GM13977 (cell line): ENCODE results near the gene TNS1.

Experiments
- DNase-seq: peaks from one replicate; pipeline ENCODE4 v3.0.0; 2012; ENCODE audit warnings: low spot score
- in situ Hi-C: fragments of 300-500 bp; cut with MboI; formaldehyde crosslinking; loops from one replicate; pipeline ENCODE4 v1.12.0; 2022; ENCODE audit warnings: low sequenced_read_pairs, low pct_unique_long_range_greater_than_20kb, mixed read lengths, inconsistent platforms; ENCODE audit not compliant: unreplicated experiment
- TF ChIP-seq, protein P1 (sequence below): IDR thresholded peaks from 2 replicates; pipeline ENCODE4 v1.5.1; 2012; ENCODE audit warnings: mild to moderate bottlenecking, control low read depth; ENCODE audit not compliant: insufficient read depth; ENCODE audit errors: extremely low read depth, missing control alignments

Gene TNS1

DNA sequence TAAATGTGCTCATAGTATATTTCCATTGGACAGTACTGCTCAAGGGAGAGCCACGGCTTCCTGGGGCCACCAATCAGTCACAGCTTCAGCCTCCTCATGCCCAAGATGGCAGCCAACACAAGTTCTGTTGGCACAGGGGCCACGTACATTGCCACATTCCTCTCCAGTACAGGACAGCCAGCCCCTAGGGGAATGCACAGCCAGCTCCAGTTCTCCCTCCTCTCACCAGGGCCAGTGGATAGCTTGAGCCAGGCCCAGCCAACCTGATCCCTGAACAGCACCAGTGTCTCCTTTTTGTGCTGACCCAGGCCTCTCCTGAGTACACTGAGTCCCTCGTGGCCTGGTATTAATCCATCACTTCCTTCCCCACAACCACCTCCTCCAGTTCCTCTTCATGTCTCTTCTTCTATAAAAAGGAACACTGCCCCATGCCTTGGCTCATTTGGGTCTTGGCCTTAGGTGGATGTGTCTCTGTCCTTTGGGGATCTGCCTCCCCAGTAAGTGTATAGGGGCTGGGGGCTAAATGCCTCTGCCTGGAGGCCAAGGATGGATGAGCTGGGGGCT lies 168.7 kb downstream of the TNS1 start:
- in situ Hi-C loops, result no loop called here
- TF ChIP-seq, protein P1, sequence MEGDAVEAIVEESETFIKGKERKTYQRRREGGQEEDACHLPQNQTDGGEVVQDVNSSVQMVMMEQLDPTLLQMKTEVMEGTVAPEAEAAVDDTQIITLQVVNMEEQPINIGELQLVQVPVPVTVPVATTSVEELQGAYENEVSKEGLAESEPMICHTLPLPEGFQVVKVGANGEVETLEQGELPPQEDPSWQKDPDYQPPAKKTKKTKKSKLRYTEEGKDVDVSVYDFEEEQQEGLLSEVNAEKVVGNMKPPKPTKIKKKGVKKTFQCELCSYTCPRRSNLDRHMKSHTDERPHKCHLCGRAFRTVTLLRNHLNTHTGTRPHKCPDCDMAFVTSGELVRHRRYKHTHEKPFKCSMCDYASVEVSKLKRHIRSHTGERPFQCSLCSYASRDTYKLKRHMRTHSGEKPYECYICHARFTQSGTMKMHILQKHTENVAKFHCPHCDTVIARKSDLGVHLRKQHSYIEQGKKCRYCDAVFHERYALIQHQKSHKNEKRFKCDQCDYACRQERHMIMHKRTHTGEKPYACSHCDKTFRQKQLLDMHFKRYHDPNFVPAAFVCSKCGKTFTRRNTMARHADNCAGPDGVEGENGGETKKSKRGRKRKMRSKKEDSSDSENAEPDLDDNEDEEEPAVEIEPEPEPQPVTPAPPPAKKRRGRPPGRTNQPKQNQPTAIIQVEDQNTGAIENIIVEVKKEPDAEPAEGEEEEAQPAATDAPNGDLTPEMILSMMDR, result no peak

DNA sequence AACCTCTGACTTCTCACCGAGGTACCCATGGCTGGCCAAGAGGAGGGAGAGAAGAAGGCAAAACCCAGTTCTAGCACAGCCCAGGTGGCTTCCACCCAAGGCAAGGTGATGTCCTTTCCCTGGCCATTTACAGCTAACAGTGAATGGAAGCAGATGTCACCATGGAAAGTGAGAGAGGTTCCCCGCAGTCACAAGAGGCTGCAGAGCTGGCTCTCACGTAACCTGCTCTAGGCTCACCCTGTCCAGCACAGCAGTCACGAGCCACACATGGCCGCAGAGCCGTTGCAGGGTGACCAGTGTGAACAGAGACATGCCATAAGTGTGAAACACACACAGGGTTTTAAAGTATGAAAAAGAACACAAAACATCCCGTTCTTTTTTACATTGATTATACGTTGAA lies 169.4 kb downstream of the TNS1 start:
- in situ Hi-C loops, result no loop called here
- TF ChIP-seq, protein P1, result no peak
- DNase-seq, result no peak

More for the DNA sequence above, 168.7 kb downstream of the TNS1 start:
- no peak for DNase-seq

GRCh38 chr2:217832987-217833386 lies 169.8 kb downstream of the TNS1 start:
- in situ Hi-C loops, result no loop called here
- no peak for DNase-seq
- TF ChIP-seq, protein P1, result no peak

DNA sequence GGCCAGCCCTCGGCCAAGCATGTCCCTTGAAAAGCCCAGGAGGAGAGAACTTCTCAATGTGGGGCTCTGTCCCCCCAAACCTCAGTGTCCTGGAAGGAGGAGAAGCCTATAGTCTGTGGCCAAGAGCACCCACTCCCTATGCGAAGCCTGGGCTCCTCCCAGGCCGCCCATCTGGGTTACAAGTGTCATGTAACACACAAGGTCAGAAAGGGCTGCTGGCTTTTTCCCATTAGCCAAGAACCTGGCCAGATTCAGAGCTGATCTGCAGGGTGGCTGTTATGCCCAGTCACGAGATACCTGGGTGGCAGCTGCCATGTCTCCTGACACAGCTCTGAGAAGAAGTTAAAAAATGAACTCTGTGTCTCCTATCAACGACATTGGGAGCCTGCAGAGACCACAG lies 170.7 kb downstream of the TNS1 start:
- no peak for DNase-seq
- TF ChIP-seq, protein P1, result no peak
- in situ Hi-C loops, result no loop called here

DNA sequence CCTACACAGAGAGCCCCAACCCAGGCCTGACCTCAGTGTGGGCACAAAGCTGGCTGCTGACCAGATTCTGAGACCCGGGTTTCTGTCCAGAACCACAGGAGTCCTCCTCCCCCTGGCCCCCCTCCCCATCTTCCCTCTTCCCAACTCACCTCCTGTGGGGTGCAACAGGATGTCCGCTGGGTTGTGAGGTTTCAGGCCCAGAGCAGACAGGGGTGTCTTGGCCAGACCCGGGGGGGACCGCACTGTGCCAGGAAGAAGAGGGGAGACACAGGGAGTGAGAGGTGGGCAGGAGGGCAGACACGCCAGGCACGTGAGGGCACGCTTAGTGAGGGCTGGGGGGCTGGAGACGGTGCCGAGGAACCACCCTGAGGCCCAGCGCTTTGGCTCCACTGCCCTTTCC lies 171.5 kb downstream of the TNS1 start:
- DNase-seq, result no peak
- TF ChIP-seq, protein P1, result no peak
- in situ Hi-C loops, result no loop called here

- TF ChIP-seq, protein P1, result no peak
- in situ Hi-C loops, result no loop called here
Observed at GRCh38 chr2:217830807-217831206, 172.0 kb downstream of the TNS1 start.

DNA sequence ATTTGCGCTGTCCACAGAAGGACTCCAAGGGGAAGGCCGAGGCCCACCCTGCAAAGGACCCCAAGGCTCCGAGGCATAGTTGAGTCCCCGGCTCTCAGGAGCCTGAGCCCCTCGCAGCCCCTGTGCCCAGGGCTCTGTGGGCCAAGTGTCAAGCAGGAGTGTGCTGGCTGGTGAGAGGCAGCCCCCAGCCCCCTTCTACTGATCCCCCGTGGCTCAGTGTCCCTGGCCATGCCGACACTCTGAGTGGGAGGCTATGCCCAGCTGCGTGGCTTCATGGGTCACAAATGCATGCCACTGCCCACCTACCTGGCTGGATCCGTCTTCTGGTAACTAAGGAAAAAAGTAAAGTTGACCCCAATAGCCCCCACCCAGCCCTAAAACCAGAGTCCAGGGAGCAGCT lies 172.7 kb downstream of the TNS1 start:
- in situ Hi-C loops, result no loop called here
- TF ChIP-seq, protein P1, result no peak
- no peak for DNase-seq

More at GRCh38 chr2:217830807-217831206, 172.0 kb downstream of the TNS1 start:
- no peak for DNase-seq
